Brain pericyte (primary cell): Measurements from ENCODE around the gene ARL3.
"Not testable (repeated sequence)": the region's sequence is repeated elsewhere in the genome, so short reads cannot be mapped to it uniquely, and the experiment has no call there.

ENCODE experiments used
- DNase-seq: peaks from one replicate; pipeline ENCODE4 v3.0.0-alpha.2; 2012; ENCODE audit warnings: low read depth, low spot score

ARL3 gene

GRCh38 chr10:102704915-102705314, 9.3 kb downstream of the ARL3 start:
- DNase-seq, result no peak

GRCh38 chr10:102702742-102703141, 11.5 kb downstream of the ARL3 start:
- no peak for DNase-seq

- no peak for DNase-seq
Observed at GRCh38 chr10:102701796-102702195, 12.4 kb downstream of the ARL3 start.

- DNase-seq, result no peak
Observed at GRCh38 chr10:102701272-102701671, 12.9 kb downstream of the ARL3 start.

GRCh38 chr10:102698894-102699293, 15.3 kb downstream of the ARL3 start:
- DNase-seq, result no peak

GRCh38 chr10:102696736-102697135, 17.5 kb downstream of the ARL3 start:
- no peak for DNase-seq

GRCh38 chr10:102695401-102695800, 18.8 kb downstream of the ARL3 start:
- not testable (repeated sequence) for DNase-seq

GRCh38 chr10:102691285-102692066, 22.7 kb downstream of the ARL3 start:
- DNase-seq, result no peak

- DNase-seq, result no peak
Observed at GRCh38 chr10:102683736-102684135, 30.5 kb downstream of the ARL3 start.

GRCh38 chr10:102682981-102683380, 31.2 kb downstream of the ARL3 start:
- no peak for DNase-seq

GRCh38 chr10:102682416-102682815, 31.8 kb downstream of the ARL3 start:
- DNase-seq, result no peak

- DNase-seq, result no peak
Observed at GRCh38 chr10:102681696-102682095, 32.5 kb downstream of the ARL3 start.

GRCh38 chr10:102679596-102679995, 34.6 kb downstream of the ARL3 start:
- DNase-seq, result no peak

GRCh38 chr10:102678842-102679289, 35.3 kb downstream of the ARL3 start:
- peak; percentile 79 for DNase-seq

GRCh38 chr10:102678068-102678400, 36.2 kb downstream of the ARL3 start:
- DNase-seq, result no peak

- no peak for DNase-seq
Observed at GRCh38 chr10:102677331-102678067, 36.7 kb downstream of the ARL3 start.

GRCh38 chr10:102676534-102677315, 37.5 kb downstream of the ARL3 start:
- no peak for DNase-seq

GRCh38 chr10:102675666-102676533, 38.3 kb downstream of the ARL3 start:
- peak; percentile 31 for DNase-seq

GRCh38 chr10:102675011-102675665, 39.1 kb downstream of the ARL3 start:
- DNase-seq, result no peak

- DNase-seq, result no peak
Observed at GRCh38 chr10:102674566-102674965, 39.6 kb downstream of the ARL3 start.
